A375 (cell line): ENCODE results near the gene KHK. TPM values are rescaled to one million over a fixed set of nuclear protein-coding genes. Genes with fewer than 3 reads are reported as not detected.

Experiments
- total RNA-seq: library from RNA; depleted of rRNA; stranded (reverse); fragments of >200 nt; shearing (Covaris generic); gene quantifications from 2 replicates; pipeline ENCODE4 v1.2.3, GENCODE V29; 2014; rRNA removed

KHK gene
- total RNA-seq = 4.5 and 6.0 TPM in 2 replicates

DNA sequence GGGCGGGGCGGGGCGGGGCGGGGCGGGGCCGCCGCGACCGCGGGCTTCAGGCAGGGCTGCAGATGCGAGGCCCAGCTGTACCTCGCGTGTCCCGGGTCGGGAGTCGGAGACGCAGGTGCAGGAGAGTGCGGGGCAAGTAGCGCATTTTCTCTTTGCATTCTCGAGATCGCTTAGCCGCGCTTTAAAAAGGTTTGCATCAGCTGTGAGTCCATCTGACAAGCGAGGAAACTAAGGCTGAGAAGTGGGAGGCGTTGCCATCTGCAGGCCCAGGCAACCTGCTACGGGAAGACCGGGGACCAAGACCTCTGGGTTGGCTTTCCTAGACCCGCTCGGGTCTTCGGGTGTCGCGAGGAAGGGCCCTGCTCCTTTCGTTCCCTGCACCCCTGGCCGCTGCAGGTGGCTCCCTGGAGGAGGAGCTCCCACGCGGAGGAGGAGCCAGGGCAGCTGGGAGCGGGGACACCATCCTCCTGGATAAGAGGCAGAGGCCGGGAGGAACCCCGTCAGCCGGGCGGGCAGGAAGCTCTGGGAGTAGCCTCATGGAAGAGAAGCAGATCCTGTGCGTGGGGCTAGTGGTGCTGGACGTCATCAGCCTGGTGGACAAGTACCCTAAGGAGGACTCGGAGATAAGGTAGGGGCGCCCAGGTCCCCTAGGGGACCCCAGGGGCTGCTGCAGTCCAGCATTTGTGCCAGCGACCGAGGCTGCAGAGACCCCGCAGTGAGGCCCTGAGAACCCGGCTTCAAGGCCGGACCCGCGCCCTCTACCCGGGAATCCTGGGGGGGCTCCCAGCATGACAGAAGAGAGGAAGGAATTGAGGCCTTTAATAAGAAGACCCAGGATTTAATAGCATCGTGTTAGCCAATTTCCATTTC, at the start of gene KHK:
KHK (plus strand) TSS at position 49 of the 870 bp plus-strand sequence; CDS start at position 537, 488 bp downstream.

DNA sequence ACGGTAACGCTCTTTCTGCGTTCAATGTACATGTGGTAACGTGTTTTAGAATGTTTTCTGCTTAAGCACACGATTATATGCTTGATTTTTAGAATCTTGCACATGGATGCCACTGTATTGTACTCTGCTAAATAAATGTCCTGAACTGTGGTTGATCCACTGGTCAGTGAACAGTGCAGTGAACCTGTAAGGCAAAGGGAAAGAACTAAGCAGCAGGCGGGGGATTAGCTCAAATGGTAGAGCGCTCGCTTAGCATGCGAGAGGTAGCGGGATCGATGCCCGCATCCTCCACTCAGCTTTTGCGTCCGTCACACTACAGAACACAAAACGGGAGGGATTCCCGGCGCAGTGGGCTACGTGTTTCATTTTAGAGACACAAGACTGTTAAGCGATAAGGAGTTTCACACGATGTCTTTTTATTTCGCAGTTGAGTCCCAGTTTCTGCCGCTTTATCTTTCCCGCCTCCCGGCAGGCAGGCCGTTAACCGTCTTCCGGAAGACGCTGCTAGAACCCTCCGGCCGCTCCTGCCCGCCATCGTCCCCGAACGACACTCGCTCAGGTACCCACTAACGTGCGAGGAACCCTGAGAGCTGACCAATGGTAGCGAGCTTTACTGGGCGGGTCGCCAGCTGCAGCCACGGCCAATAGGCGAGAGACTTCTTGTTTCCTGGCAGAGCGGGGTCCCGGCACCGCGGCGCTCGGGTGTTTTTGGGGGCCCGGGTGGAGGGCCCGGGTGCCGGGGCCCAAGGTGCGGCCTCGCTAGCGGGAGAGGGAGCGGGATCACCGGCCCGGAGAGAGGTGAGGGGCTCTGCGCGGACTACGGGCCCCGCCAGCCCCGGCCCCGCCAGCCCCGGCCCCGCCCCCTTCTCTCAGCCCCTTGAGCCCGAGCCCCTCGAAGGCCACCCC, 35.3 kb upstream of the KHK start, which contains the start of gene AGBL5:
AGBL5 (plus strand) TSS at position 673 of the 906 bp plus-strand sequence. CDS start 1,291 bp downstream, outside the sequence.

DNA sequence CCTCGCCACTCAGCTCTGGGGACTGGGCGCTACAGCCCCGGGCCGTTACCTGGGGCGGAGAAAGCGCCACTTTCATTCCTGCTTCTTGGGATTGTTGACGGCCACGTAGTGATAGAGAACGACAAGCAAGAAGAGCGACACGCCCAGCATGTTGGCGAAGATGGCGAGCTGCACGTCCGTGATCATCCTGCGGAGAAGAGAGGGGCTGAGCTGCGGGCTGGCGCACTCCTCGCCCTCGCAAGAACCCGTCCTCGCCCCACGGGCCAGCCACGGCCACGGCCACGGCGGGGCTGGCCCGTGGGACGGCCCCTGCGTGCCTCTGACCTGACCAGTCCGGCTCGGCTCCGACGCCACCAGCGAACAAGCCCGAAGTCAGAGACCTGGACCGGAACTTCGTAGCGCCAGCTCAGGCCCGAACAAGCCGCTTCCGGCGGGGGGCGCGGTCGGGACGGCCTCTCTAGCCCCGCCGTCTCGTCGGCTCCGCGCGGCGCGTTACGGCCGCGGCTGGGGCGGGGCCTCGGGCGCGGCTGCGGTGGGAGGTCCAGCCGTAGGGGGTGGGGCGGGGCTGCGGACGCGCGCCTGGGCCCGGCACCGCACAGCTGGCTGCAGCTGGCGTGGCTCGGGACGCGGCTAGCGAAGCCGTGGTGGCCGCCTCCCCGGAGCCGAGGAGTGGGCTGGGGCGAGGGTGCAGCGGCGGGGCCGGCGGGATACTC, 15.1 kb upstream of the KHK start, which contains the start of gene OST4:
OST4 (minus strand) TSS at position 378 of the 713 bp plus-strand sequence.

DNA sequence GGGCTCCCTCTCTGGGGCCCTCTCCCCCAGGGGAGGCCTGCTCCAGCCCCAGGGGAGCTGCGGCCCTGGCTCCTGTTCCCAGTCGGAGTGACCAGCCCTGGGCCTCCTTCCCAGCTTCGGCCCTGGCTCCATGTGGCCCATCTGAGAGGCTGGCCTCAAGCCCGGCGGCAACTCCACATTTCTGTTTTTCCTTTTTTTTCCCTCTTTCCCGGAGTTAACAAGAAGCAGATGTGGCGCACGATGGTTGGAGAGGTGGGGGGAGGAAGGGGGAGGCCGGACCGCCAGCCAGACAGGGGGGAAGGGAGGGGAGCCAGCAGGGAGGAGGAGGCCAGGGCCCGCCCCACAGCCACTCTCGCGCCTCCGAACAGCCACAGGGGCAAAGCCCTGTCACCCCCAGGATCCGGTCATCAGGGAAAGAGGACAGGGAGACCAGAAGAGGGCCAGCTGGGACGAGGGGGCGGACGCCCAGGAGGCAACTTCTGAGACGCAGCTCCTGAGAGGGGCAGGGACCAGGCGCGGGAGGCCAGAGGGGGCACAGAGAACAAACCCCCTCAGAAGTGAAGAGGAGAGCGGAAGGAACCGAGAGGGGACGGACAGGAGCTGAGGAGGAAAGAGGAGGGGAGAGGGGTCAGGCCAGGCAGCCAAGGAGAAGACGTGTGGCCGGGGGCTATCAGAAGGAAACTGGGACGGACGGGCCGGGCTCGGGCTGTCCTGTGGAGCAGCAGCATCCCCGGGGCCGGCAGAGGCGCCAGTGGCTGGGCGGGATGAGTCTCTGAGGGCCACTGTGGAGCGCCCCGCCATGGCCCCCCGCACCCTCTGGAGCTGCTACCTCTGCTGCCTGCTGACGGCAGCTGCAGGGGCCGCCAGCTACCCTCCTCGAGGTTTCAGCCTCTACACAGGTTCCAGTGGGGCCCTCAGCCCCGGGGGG, 8.0 kb upstream of the KHK start, which contains the start of gene EMILIN1:
EMILIN1 (plus strand) TSS at position 349 of the 928 bp plus-strand sequence; CDS start at position 800, 451 bp downstream.

GRCh38 chr2:27118525-27119329, 32.2 kb downstream of the KHK start, which contains the start of gene CGREF1:
TSS of gene CGREF1 (minus strand) at chr2:27119128. CDS start at chr2:27104366, 14,762 bp downstream.

DNA sequence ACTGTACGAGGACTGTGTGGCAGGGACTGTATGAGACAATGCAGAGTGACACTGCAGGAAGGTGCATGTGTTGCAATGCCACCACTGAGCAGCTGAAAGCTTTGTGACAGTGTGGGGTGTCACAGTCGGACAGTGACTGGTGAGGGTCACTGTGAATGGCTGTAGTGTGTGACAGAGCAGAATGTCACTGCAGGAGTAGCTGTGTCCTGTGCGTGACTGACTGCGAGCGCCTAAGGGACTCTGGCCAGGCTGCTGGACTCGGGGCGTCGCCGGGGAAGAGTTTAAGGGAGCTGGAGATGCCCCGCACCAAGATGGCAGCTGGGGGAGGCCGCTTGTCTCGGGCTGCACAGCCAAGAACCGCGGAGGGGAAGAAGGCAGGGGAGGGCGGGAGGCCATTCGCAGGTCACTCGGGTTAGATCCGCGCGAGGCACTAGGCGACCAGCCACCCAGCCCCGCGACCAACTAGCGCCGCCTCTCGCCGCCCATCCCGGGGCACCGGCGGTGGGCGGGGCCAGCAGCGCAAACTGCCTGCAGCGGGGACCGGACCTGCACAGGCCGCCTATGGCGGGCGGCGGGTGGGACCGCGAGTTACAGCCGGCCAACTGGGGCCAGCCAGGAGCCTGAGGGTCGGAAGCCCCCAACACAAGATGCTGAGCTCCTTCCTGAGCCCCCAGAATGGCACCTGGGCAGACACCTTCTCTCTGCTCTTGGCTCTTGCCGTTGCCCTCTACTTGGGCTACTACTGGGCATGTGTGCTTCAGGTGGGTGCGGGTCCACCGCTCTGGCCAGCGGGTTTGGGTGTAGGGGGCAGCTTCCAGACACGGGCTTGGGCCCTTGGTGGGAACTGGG, 37.0 kb downstream of the KHK start, which contains the start of gene ABHD1:
ABHD1 (plus strand) TSS at position 514 of the 849 bp plus-strand sequence; CDS start at position 648, 134 bp downstream.

DNA sequence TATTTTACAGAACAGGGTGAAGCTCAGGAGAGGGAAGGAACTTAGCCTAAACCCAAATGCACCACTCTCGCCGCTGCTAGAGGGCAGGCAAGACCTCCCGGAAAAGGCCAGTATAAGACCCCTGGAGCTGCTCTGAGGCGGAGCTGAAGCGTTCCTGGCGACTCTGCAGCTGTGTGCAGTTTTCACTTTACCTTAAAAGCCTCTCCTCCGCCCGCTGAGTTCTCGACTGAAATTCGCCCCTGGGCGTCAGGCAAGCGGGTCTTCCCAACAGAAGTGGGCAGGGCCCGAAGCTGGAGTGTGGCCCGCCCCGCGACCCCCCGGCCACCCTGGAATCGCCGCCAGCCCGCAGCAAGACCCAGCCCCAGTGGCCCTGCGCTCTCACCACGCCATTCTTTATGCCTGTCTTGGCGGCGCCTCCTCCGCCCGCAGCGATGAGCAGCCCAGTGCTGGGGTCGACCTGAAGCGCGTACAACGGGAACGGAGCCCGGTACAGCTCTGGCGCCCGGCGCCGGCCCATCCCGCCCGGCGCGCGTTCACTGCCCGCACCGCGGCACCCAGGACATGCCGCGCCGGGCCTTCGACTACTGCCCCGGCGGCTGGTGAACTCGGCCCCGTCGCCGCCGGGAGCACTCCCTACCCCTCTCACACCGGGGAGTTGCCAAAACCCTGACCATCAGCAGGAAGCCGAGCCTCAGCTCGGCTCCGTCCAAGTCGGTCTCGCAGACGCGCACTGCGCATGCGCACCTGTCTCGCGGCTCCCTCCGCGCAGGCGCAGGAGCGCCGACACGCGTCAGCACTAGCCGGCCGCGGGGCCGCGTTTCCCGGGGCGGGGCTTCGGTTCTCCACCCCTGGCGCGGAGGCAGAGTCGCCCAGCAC, 47.6 kb downstream of the KHK start, which contains the start of gene PREB:
PREB (minus strand) TSS at position 732 of the 876 bp plus-strand sequence; CDS start at position 517, 215 bp downstream.

GRCh38 chr2:27139310-27139709, 52.7 kb downstream of the KHK start, which contains the start of gene PRR30:
TSS of gene PRR30 (minus strand) at chr2:27139410. CDS start at chr2:27138329, 1,081 bp downstream.

DNA sequence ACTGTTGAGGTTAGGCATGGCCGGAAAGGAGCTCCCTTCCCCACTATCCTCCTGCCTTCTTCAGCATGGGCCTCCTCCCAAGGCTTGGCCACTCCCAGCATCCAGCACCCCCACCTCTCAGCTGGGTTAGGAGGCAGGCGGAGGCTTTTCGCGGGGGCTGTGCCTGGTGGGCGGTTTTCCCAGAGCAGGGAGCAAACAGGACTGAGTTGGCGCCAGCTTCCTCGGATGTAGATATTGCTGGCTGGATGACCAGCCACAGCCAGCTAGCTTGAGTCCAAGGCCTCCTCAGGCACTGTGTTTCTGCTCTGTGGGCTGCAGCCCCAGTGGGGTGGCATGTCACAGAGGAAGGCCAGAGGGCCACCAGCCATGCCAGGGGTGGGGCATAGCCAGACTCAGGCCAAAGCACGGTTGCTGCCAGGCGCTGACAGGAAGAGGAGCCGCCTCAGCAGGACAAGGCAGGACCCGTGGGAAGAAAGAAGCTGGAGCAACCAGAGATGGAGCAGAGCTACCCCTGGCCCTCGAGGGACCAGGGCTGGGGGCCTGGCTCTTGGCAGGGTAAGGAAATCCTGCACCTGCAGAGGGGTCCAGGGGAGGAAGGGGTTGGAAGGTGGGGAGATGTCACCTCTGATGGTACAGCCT, 62.3 kb downstream of the KHK start, which contains the start of gene TCF23:
TCF23 (plus strand) TSS at position 204 of the 639 bp plus-strand sequence; CDS start at position 334, 130 bp downstream.

Other genes with a start within 250 kb of the KHK start
- 2.4 and 3.0 TPM in 2 replicates for gene DPYSL5, start 238.6 kb upstream of the KHK start, total RNA-seq
- 7.2 and 8.4 TPM in 2 replicates for gene MAPRE3, start 116.1 kb upstream of the KHK start, total RNA-seq
- gene TMEM214, start 53.8 kb upstream of the KHK start, total RNA-seq = 38.3 and 48.0 TPM in 2 replicates
- 22.2 and 25.4 TPM in 2 replicates for gene AGBL5, start 35.1 kb upstream of the KHK start, total RNA-seq
- 146 and 169 TPM in 2 replicates for gene OST4, start 15.1 kb upstream of the KHK start, total RNA-seq
- 88.5 and 90.6 TPM in 2 replicates for gene EMILIN1, start 8.2 kb upstream of the KHK start, total RNA-seq
- gene CGREF1, start 32.4 kb downstream of the KHK start, total RNA-seq = 19.0 and 23.2 TPM in 2 replicates
- 0.30 and 0.53 TPM in 2 replicates for gene ABHD1, start 37.0 kb downstream of the KHK start, total RNA-seq
- gene PREB, start 47.9 kb downstream of the KHK start, total RNA-seq = 53.7 and 60.9 TPM in 2 replicates
- not detected in 2 replicates for gene PRR30, start 52.6 kb downstream of the KHK start, total RNA-seq
- gene TCF23, start 62.2 kb downstream of the KHK start, total RNA-seq = not detected in 2 replicates
- gene ATRAID, start 125.3 kb downstream of the KHK start, total RNA-seq = 107 and 130 TPM in 2 replicates
- 44.8 and 48.4 TPM in 2 replicates for gene SLC5A6, start 125.5 kb downstream of the KHK start, total RNA-seq
- gene CAD, start 130.6 kb downstream of the KHK start, total RNA-seq = 57.4 and 66.2 TPM in 2 replicates
- gene SLC30A3, start 176.3 kb downstream of the KHK start, total RNA-seq = 0.66 and 1.2 TPM in 2 replicates
- gene DNAJC5G, start 188.7 kb downstream of the KHK start, total RNA-seq = not detected in 2 replicates
- gene TRIM54, start 195.7 kb downstream of the KHK start, total RNA-seq = 0.05 TPM in 1 of 2 replicates, not detected in the other
- 6.6 and 9.2 TPM in 2 replicates for gene UCN, start 221.7 kb downstream of the KHK start, total RNA-seq
- gene MPV17, start 236.3 kb downstream of the KHK start, total RNA-seq = 89.7 and 100 TPM in 2 replicates